Activated CD4-positive, alpha-beta memory T cell treated with anti-CD3 and anti-CD28 coated beads for 36 hours (primary cell): ENCODE measurements around the gene GPR150. TPM values are rescaled to one million over a fixed set of nuclear protein-coding genes. Genes with fewer than 3 reads are reported as not detected.

Experiments used
- CTCF ChIA-PET: fragments of 350-600 bp; sonication (Branson Sonifier 250); formaldehyde crosslinking; loops from one replicate; lab custom pipeline; 2021; ENCODE audit warnings: antibody characterized with exemption, inconsistent platforms; lab: Charles Lee
- POLR2A ChIA-PET: fragments of 350-600 bp; sonication (Branson Sonifier 250); formaldehyde crosslinking; loops from one replicate; lab custom pipeline; 2021; ENCODE audit warnings: antibody characterized with exemption; lab: Charles Lee
- DNase-seq: peaks from one replicate; pipeline ENCODE4 v3.0.0-alpha.2; 2020
- H3K27ac Mint-ChIP-seq: one replicate; pipeline ENCODE4 v1.8.0; 2021; ENCODE audit warnings: mixed read lengths
- H3K27me3 Mint-ChIP-seq: one replicate; pipeline ENCODE4 v1.8.0; 2021; ENCODE audit warnings: mixed read lengths
- H3K36me3 Mint-ChIP-seq: one replicate; pipeline ENCODE4 v1.8.0; 2021; ENCODE audit warnings: mixed read lengths
- H3K4me1 Mint-ChIP-seq: one replicate; pipeline ENCODE4 v1.8.0; 2021; ENCODE audit warnings: low read depth, mixed read lengths
- H3K4me3 Mint-ChIP-seq: one replicate; pipeline ENCODE4 v1.8.0; 2021; ENCODE audit warnings: mild to moderate bottlenecking, mixed read lengths
- H3K9me3 Mint-ChIP-seq: one replicate; pipeline ENCODE4 v1.8.0; 2021; ENCODE audit warnings: mixed read lengths
- intact Hi-C: fragments of 100-400 bp; cut with micrococcal nuclease; formaldehyde crosslinking; loops from one replicate; pipeline ENCODE4 v1.15.1; 2023
- total RNA-seq, 2 experiments: library from RNA; stranded (reverse); gene quantifications; one replicate each; pipeline ENCODE4 v1.2.3, GENCODE V29; 2021

Gene GPR150
- total RNA-seq, 2 experiments from 2014 or later: 0.50 to 0.82 TPM

DNA sequence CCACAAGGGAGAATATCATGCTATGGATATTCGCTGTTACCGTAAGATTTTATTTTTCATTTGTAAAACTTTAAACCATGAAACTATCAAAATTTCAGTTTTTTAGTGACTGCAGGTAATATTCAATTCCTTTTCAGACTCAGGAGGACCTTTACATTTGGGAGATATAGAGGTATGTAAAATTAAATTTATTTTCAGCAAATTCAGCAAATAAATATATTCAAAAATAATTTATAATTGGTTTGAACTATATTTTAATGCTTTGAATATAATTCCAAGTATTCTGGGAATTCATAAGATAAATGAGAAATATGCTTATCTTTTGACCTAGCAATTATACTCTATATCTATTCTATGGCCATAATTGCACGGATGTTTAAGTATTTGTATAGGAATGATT is 34.3 kb downstream of the GPR150 start:
- Mint-ChIP-seq H3K4me3 (no peak overlapping the region), H3K27me3 (no peaks in the 10 kb centered on the region), H3K27ac (no peak overlapping the region), H3K4me1 (peaks cover 3% of the 10 kb centered on the region), H3K9me3 (no peaks in the 10 kb centered on the region), H3K36me3 (peaks cover 4% of the 10 kb centered on the region)
- POLR2A ChIA-PET: no interaction called here
- intact Hi-C loops: no loop called here
- CTCF ChIA-PET: interaction anchor here (0.6 to 0.8 kb wide), 3 partner anchors 8 to 127 kb away, joined by 3 read pairs; no protein-coding TSS in a partner anchor
- no peak for DNase-seq

DNA sequence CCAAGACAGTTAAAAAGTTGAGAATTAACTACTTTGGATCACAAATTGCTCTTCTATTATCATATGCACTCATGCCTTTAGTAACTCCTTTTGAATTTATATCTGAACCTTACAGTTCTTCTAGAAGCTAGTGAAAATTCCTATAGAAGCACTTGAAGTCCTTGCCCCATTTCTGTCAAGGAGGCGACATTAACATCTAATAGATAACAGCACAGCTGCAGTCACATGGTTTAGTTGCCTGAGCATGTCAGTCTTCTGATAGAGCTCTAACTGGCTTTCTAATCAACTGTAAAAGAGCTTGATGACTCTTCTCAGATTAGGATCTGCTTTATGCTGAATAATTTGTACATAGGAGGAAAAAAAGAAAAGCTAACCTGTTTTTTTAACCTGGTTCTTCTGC is 35.7 kb downstream of the GPR150 start:
- Mint-ChIP-seq H3K4me1 (no peaks in the 10 kb centered on the region), H3K4me3 (no peak overlapping the region), H3K27ac (no peak overlapping the region), H3K36me3 (peaks cover 4% of the 10 kb centered on the region), H3K27me3 (no peaks in the 10 kb centered on the region), H3K9me3 (no peaks in the 10 kb centered on the region)
- POLR2A ChIA-PET: interaction anchor here (0.6 kb wide), 1 partner anchor 127 kb away, joined by 3 read pairs; no protein-coding TSS in a partner anchor
- no peak for DNase-seq
- intact Hi-C loops: no loop called here
- CTCF ChIA-PET: interaction anchor here (0.9 to 1.5 kb wide), 3 partner anchors 9 to 126 kb away, joined by 4 to 7 read pairs (median 4); no protein-coding TSS in a partner anchor

DNA sequence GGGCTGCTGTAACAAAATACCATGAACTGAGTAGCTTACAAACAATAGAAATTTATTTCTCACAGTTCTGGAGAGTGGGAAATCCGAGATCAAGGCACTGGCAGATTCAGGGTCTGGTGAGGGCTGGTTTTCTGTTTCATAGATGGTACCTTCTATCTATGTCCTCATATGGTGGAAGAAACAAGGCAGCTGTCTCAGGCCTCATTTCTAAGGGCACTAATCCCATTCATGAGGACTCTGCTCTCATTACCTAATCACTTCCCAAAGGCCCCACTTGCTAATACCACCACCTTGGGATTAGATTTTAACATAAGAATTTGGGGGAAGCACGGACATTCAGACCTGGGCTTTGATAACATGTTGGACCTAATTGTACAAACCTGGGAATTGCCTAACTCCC is 40.2 kb downstream of the GPR150 start:
- Mint-ChIP-seq H3K36me3 (peaks cover 1% of the 10 kb centered on the region), H3K27me3 (no peaks in the 10 kb centered on the region), H3K4me3 (no peak overlapping the region), H3K4me1 (peaks cover 1% of the 10 kb centered on the region), H3K9me3 (no peaks in the 10 kb centered on the region), H3K27ac (no peak overlapping the region)
- ChIA-PET CTCF (no interaction called here), POLR2A (no interaction called here)
- DNase-seq: no peak
- intact Hi-C loops: loop anchor here (5.0 kb wide), 1 partner anchor 102 kb away; no protein-coding TSS in a partner anchor

DNA sequence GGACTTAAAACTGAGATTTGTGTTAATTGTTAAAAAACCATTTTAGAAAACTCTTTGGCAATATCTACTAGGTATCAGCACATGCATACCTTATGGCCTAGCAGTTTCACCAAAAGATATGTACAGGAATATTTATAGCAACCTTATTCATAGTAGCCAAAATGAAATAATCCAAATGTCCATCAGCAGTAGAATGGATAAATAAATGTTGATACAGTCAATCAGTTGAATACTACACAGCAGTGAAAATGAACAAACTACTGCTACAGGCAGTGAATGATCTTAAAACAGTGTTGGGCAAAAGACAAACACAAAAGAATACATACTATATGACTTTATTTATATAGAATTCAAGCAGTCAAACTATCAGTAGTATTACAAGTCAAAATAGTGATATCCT is 43.1 kb downstream of the GPR150 start:
- Mint-ChIP-seq H3K4me3 (no peak overlapping the region), H3K27ac (no peak overlapping the region), H3K4me1 (peaks cover 1% of the 10 kb centered on the region), H3K27me3 (no peaks in the 10 kb centered on the region), H3K36me3 (peaks cover 1% of the 10 kb centered on the region), H3K9me3 (no peaks in the 10 kb centered on the region)
- intact Hi-C loops: loop anchor here (5.0 kb wide), 1 partner anchor 99 kb away; no protein-coding TSS in a partner anchor
- POLR2A ChIA-PET: no interaction called here
- no peak for DNase-seq
- CTCF ChIA-PET: interaction anchor here (0.9 to 4.6 kb wide), 8 partner anchors 8 to 184 kb away, joined by 3 to 41 read pairs (median 4); partner anchors contain the start of gene RFESD

DNA sequence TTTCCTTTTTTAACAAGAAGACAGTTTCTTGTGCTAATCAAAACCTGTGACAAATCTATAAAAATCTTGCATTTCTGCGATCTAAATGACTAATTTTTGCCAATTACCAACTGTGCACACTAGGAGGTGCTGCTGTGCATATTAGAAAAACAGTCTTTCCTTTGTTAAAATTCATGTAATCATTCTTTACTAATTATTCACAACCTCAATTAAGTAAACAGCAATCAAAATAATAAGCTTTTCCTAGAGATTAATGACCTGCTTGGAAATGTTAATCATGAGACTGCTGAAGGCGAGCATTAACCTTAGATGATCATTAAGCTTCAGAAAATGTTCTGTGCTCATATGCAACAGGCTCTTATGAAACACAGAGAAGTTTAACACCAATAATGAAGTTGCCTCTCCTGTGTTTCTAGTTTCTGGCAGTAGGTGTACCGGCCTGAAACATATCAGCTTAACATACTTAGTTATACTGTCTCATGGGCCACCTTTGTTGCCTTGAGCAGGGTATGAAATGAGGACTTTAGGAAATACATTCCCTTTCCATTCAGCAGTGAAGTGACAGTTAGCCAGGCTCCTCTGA is 44.4 kb downstream of the GPR150 start:
- intact Hi-C loops: loop anchor here (1.0 to 5.0 kb wide), 5 partner anchors 55 to 183 kb away; no protein-coding TSS in a partner anchor
- DNase-seq: no peak
- POLR2A ChIA-PET: no interaction called here
- Mint-ChIP-seq H3K4me1 (peaks cover 1% of the 10 kb centered on the region), H3K27me3 (no peaks in the 10 kb centered on the region), H3K4me3 (no peak overlapping the region), H3K27ac (no peak overlapping the region), H3K36me3 (no peaks in the 10 kb centered on the region), H3K9me3 (no peaks in the 10 kb centered on the region)
- CTCF ChIA-PET: interaction anchor here (0.6 to 4.6 kb wide), 41 partner anchors 9 to 672 kb away, joined by 3 to 41 read pairs (median 3); partner anchors contain the start of gene RFESD

DNA sequence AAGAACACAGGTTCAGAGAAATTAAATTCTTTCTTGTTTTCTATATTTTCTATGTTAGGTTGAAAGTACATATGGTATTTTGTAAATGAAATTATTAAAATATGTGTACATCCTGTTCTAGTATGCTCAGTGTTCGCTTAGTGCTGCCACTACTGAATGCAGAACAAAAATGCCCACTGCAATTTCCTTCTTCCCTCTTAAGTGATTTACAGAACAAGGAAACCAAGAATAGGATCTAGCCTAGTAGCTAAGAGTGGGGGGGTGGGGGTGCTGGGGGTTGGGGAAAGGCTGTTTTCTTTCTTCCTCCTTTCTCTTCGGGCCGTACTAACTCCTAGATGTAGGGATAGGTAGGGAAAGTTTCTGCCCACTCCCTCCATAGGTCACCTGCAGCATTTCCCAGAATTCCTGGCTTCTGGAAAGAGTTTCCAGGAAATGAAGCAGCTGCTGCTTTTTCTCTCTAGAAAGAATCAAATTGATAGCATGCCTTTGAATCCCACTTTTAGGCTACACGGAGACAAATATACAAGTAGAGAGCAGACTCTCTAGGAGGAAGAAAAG is 47.3 kb downstream of the GPR150 start:
- Mint-ChIP-seq H3K4me3 (no peak overlapping the region), H3K27ac (no peak overlapping the region), H3K36me3 (no peaks in the 10 kb centered on the region), H3K9me3 (no peaks in the 10 kb centered on the region), H3K27me3 (no peaks in the 10 kb centered on the region), H3K4me1 (peaks cover 1% of the 10 kb centered on the region)
- intact Hi-C loops: no loop called here
- CTCF ChIA-PET: interaction anchor here (2.2 to 4.6 kb wide), 2 partner anchors 114 to 180 kb away, joined by 12 to 41 read pairs; no protein-coding TSS in a partner anchor
- no peak for DNase-seq
- POLR2A ChIA-PET: no interaction called here

DNA sequence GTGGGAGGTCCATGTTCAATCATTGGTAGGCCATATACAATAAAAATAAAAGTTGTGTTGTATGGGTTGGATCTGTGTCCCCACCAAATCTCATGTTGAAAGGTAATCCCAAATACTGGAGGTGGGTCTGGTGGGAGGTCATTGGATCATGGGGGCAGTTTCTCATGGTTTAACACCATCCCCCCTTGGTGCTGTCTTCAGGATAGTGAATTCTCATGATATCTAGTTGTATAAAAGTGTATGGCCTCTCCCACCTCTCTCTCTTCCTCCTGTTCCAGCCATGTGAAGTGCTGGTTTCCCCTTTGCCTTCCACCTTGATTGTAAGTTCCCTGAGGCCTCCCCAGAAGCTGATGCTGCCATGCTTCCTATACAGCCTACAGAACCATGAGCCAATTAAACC is 47.8 kb downstream of the GPR150 start:
- intact Hi-C loops: no loop called here
- ChIA-PET CTCF (interaction anchor here (2.2 to 4.6 kb wide), 2 partner anchors 114 to 180 kb away, joined by 12 to 41 read pairs; no protein-coding TSS in a partner anchor), POLR2A (no interaction called here)
- H3K4me3 Mint-ChIP-seq: no peak overlapping the region
- H3K9me3 Mint-ChIP-seq: no peaks in the 10 kb centered on the region
- DNase-seq: no peak
- H3K27me3 Mint-ChIP-seq: no peaks in the 10 kb centered on the region
- H3K36me3 Mint-ChIP-seq: no peaks in the 10 kb centered on the region
- peaks cover 1% of the 10 kb centered on the region for H3K4me1 Mint-ChIP-seq
- H3K27ac Mint-ChIP-seq: no peak overlapping the region

DNA sequence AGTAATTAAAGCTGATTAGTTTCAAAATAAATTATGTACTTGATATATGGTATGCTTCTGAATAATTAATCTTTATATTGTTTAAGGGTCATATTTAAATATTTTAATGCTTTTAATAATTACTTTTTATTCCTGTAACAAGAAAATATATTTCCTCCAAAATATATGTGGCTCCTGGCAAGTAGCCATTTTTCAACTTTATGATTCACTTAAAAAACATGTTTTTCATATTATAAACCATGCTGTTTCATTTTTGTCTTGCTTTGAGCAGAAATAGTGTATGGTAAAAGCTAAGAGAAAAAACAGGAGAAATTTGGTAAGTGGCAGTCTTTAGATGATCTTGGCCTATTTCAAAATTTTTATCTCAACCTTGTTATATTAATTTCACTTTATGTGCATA is 48.3 kb downstream of the GPR150 start:
- no peak for DNase-seq
- ChIA-PET CTCF (interaction anchor here (0.7 kb wide), 1 partner anchor 23 kb away, joined by 6 read pairs; no protein-coding TSS in a partner anchor), POLR2A (no interaction called here)
- H3K27ac Mint-ChIP-seq: no peak overlapping the region
- H3K4me1 Mint-ChIP-seq: peaks cover 1% of the 10 kb centered on the region
- no peak overlapping the region for H3K4me3 Mint-ChIP-seq
- H3K36me3 Mint-ChIP-seq: no peaks in the 10 kb centered on the region
- no peaks in the 10 kb centered on the region for H3K27me3 Mint-ChIP-seq
- intact Hi-C loops: no loop called here
- no peaks in the 10 kb centered on the region for H3K9me3 Mint-ChIP-seq

DNA sequence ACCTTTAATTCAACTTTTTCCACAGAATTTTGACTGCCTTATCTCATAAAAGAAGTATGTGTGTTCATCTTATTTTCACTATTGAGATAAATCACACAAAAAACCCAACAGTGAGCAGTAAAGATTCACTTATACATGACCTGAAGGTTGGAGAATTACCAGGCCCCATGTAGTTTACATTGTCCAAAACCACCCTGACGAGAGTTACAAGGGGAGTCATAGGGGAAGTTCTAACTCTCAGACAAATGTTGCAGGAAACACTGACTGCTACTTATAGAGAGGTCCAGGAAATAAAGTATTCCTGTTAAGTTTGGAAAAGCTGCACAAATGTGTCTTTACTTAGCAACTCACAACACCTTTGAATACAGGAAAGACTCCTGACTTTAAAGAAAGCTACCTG is 48.8 kb downstream of the GPR150 start:
- POLR2A ChIA-PET: no interaction called here

DNA sequence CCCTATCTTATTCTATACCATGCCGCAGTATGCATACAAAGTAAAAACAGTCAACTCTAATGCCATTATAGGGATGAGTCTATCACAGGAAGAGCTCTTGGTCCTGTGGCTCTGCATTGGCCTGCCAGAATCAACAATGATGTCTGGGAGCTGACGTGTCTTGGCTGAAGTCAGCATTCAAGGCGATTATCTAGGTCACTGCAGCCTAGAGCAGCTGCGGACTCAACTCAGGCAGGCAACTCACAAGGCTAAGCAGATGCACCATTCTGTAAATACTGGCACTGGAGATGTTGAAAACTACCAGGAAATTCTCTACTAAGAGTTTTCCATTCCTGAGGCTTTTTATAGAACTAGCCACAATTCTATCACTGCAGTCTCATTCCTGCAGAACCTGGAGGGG is 49.7 kb downstream of the GPR150 start:
- Mint-ChIP-seq H3K4me3 (no peak overlapping the region), H3K4me1 (no peaks in the 10 kb centered on the region), H3K27me3 (no peaks in the 10 kb centered on the region), H3K27ac (no peak overlapping the region), H3K36me3 (no peaks in the 10 kb centered on the region), H3K9me3 (no peaks in the 10 kb centered on the region)
- ChIA-PET CTCF (interaction anchor here (1.2 to 2.5 kb wide), 2 partner anchors 102 to 112 kb away, joined by 3 to 13 read pairs; no protein-coding TSS in a partner anchor), POLR2A (no interaction called here)
- no peak for DNase-seq
- intact Hi-C loops: no loop called here

More for the DNA sequence above, 48.8 kb downstream of the GPR150 start:
- Mint-ChIP-seq H3K27me3 (no peaks in the 10 kb centered on the region), H3K9me3 (no peaks in the 10 kb centered on the region), H3K36me3 (no peaks in the 10 kb centered on the region), H3K4me3 (no peak overlapping the region), H3K27ac (no peak overlapping the region), H3K4me1 (peaks cover 1% of the 10 kb centered on the region)
- DNase-seq: no peak
- intact Hi-C loops: no loop called here
- CTCF ChIA-PET: interaction anchor here (0.7 to 2.5 kb wide), 2 partner anchors 24 to 112 kb away, joined by 6 to 13 read pairs; no protein-coding TSS in a partner anchor

DNA sequence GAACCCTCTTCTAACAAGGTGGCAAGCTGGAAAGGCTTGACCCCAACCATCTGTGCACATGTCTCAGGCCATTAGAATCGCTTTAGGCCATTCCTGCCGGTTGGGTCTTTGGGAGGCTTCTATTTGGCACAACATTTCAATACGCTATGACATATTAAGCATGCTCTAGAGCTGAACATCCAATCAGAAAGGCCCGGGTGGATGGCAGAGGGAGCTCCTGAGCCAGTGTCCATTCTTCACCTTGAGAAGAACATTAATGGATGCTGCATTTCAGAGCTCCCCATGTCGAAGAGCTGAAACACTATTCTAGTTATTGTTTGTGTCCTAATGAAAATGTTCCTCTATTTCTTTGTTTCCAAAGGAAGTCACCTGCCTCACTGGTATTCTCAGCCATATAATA is 50.1 kb downstream of the GPR150 start:
- H3K4me1 Mint-ChIP-seq: no peaks in the 10 kb centered on the region
- H3K36me3 Mint-ChIP-seq: no peaks in the 10 kb centered on the region
- ChIA-PET POLR2A (no interaction called here), CTCF (interaction anchor here (1.2 to 2.5 kb wide), 2 partner anchors 102 to 111 kb away, joined by 3 to 13 read pairs; no protein-coding TSS in a partner anchor)
- intact Hi-C loops: no loop called here
- no peak overlapping the region for H3K27ac Mint-ChIP-seq
- H3K9me3 Mint-ChIP-seq: no peaks in the 10 kb centered on the region
- no peak overlapping the region for H3K4me3 Mint-ChIP-seq
- no peaks in the 10 kb centered on the region for H3K27me3 Mint-ChIP-seq
- DNase-seq: no peak

DNA sequence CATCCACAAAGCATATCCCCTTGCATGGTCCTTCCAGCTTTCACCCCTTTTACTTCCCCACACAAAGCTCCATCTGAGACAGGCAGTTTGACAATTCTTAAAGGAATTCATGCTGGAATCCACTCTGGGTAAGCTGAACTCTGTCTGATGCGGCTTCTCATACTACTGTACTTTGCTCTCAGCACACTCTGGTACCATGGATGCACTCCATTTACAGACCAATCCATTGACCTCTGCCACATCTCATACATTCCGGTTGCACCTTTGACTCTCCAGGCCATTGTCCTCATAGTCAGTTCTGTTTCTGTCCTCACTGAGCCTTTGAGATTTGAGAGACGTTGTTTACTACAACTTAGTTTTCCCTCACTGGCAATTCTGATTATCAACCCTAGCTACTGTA is 50.7 kb downstream of the GPR150 start:
- Mint-ChIP-seq H3K4me1 (no peaks in the 10 kb centered on the region), H3K27ac (no peak overlapping the region), H3K9me3 (no peaks in the 10 kb centered on the region), H3K27me3 (no peaks in the 10 kb centered on the region), H3K4me3 (no peak overlapping the region), H3K36me3 (no peaks in the 10 kb centered on the region)
- ChIA-PET CTCF (interaction anchor here (1.2 to 2.5 kb wide), 2 partner anchors 101 to 111 kb away, joined by 3 to 13 read pairs; no protein-coding TSS in a partner anchor), POLR2A (no interaction called here)
- no peak for DNase-seq
- intact Hi-C loops: no loop called here
